Measurements from ENCODE around the gene APCDD1L.

The APCDD1L gene

DNA sequence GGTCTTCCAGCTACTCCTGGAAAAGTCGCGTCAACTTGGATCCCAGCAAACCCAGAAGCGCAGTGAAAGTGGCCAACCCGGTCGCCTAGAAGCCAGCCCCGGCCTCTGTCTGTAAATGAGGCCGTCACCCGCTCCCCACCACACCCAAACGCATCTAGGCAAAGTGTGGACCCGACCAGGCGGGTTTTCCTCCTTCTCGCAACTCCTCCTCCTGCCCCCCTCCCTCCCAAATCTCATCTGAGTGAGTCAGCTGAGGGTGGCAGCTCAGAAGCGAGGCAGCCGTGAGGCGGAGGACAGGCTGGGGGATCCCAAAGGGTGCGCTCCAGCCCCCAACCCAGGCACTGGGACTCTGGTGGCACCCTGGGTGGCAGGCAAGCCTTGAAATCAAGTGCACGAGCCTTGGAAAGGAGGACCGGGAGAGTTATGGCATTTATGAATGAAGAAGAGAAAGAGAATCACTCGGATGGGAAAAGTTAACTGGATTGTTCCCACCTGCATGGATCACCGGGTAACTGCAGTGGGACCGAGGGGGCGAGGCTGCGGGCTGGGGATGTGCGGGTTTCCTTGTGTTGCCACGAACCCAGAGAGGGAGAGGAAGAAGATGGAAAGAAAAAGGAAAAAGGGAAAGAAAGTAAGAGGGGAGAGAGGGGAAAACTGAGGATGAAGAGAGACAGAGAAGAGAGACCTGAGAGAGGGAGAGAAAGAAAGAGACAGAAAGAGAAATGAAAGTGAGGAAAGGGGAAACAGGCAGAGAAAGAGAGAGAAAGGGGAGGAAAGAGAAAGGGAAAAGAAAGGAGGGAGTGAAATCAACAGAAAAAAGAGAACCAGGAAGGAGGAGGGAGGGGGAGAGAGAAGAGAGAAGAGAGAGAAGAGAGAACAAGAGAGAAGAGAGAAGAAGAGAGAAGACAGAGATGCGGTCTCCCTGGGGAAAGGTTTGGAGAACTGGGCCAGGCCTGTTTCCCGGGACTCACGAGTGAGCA, at the start of gene APCDD1L:
APCDD1L (minus strand) TSS at position 167 of the 980 bp plus-strand sequence. CDS start 692 bp downstream, outside the sequence.
- DNase-seq = peak; percentile 64

GRCh38 chr20:58559368-58559729, 44.1 kb upstream of the APCDD1L start:
- no peak for DNase-seq

- no peak for DNase-seq
Measured at GRCh38 chr20:58558486-58559367, 43.5 kb upstream of the APCDD1L start.

GRCh38 chr20:58557733-58558342, 42.6 kb upstream of the APCDD1L start:
- no peak for DNase-seq

DNA sequence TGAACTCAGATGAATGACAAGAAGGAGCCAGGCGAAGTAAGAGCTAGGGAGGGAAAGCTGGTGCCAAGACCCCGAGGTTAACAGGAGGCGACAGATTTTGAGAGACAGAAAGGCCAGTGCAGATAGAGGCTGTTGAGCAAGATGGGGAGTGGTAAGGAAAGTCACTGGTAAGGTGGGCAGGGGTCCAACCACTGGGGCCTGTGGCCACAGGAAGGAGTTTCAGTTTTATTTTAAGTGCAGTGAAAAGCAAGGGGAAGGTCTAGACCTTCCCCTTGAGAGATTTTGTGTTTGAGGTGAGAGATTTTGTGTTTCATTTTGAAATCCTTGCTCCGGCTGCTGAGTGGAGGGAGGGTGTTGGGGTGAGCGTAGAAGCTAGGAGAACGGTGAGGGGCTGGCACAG, 41.8 kb upstream of the APCDD1L start:
- no peak for DNase-seq

- DNase-seq = peak; percentile 68
Measured at GRCh38 chr20:58555078-58555765, 40.0 kb upstream of the APCDD1L start.

DNA sequence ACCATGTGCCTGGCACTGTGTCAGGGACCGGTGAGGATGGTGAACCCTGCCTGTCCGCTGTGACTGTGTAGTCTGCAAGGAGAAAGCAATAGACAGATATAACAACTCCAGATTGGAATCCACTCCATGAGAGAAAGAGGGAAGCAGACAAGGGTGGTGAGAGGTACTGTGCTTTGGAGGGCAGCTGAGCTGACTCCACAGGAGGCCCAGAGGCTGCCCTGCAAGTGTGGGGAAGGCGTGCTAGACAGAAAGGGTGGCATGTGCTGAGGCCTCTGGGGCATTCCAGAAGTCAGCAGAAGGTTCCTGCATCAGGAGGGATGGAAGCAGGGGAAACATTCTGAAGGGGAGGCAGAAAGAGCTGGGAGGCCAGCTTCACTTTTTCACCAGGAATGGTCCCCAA, 39.3 kb upstream of the APCDD1L start:
- DNase-seq = no peak

- DNase-seq = no peak
Measured at GRCh38 chr20:58553841-58554240, 38.6 kb upstream of the APCDD1L start.

DNA sequence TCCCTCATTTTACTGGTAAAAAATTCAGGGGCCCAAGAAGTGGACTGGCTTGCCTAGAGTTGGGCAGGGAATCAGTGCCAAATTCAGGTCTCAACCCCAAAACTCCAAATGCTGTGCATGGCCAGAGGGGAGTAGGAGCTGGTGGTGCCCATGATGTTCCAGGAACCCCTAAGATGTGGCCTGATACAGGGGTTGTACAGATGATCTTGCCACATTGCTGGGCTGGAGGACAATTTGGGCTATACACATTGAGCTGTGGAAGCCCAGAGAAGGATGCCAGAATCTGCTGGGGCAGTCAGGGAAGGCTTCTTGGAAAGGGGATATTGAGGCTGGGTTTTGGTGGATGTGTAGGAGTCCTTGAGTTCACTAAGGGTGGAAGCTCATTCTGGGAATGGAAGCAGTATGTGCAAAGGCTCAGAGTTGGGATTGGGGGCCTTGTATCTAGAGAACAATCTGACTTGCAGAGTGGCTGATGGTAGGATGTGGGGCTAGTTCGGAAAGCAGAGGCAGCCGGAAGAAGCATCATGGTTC, 38.0 kb upstream of the APCDD1L start:
- DNase-seq = no peak

DNA sequence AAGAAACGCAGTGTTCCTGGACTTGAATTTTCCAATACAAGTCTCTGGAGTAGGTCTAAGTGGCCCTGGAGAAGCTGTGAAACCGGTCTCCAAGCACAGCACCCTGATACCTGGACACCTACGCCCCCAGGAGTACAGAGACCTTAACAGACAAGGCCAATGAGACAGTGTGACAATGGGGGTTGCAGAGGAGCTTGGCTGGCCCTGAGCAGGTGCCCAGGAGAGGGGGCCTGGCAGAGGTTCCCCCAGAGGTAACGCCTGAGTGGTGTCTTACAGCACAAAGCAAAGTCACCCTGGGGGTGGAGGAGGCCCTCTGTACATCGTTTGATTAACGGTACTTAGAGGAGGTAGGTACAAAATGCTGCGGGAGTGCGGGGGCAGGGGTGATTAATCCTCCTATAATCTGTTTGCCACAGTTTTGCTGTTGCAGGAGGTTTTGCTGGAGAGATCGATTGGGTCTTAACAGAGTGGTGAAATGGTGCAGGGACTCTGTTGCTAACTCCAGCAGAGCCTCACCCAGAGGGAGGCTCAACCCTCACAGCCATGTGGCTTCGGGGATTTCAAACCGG, 37.3 kb upstream of the APCDD1L start:
- DNase-seq = no peak

GRCh38 chr20:58551631-58552030, 36.4 kb upstream of the APCDD1L start:
- no peak for DNase-seq

GRCh38 chr20:58550275-58551059, 35.3 kb upstream of the APCDD1L start:
- peak; percentile 84 for DNase-seq

DNA sequence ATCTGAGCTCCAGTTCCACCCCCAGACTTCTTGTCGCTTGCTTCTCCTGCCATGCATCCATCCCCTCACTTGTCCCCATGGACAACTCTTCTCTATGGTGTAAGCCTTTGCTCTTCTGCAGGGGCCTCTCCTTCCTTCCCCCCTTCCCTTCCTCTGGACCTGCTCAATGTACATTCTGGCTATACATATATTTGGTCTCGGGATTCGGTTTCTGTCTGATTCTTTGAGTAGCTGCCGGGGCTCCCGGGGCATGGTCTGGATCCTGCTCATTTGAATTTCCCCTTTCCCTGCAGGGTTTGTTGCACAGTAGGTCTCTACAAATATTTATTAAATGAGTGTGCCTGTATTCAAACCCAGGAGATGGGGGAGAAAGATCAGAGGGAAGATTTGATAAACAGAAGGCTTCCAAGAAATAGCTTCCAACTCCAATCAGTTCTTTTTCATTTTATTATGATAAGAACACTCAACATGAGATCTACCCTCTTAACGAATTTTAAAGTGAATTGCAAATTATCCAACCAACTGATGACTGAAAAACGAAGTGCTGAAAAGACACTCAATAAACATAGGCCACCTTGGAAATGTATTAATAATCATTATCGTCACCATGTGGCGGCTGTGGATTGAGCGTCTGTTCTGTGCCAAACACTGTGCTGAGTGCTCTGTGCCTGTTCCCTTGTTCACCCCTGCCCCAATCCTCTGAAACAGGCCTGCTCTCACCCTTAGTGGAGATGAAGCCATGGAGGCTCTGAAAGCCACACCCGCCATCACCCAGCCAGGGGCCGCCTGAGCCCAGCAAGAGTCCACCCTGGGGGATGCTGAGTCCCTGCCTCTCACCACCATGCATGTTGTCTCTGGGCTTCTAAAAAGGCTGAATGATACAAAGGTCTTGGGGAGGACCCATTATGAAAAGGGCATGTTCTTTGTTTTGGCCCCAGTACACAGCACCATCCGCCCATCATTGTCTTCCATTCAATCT, 34.3 kb upstream of the APCDD1L start:
- DNase-seq = no peak

- no peak for DNase-seq
Measured at GRCh38 chr20:58547623-58548475, 32.6 kb upstream of the APCDD1L start.

GRCh38 chr20:58546756-58547622, 31.8 kb upstream of the APCDD1L start:
- no peak for DNase-seq

- DNase-seq = no peak
Measured at GRCh38 chr20:58546416-58546711, 31.2 kb upstream of the APCDD1L start.

DNA sequence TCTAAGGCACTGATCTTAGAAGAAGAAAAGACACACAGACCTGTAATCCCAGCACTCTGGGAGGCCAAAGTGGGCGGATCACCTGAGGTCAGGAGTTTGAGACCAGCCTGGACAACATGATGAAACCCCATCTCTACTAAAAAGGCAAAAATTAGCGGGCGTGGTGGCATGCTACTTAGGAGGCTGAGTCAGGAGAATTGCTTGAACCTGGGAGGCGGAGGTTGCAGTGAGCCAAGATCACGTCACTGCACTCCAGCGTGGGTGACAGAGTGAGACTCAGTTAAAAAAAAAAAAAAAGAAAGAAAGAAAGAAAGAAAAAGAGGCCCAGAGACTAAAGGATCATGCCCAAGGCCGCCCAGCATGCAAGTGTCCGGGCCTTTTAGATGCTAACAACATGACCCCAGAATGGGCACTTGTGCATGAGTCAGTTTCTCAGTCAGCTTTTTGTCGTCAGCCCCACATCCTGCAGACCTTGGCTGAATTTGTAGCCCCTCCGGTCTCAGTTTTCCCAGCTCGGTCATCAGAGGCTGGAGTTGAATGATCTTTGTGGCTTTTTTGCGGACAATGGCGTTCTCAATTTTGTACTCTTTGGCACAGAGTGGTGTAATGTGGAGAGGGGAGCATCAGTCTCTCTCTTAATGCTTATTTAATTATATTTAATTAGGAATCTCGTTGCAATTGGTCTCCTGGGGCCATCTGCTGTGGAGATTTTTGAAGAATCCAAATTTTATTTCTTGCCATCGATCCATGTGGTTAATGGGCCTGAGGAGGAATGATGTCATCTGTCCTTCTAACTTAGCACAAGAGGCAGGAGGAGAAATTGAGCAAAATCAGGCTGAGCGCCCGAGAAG, 30.6 kb upstream of the APCDD1L start:
- DNase-seq = no peak

All from amniotic stem cell (primary cell).